Measurements from ENCODE around the gene MAGEF1.

The MAGEF1 gene

GRCh38 chr3:184751204-184752040 lies 39.6 kb upstream of the MAGEF1 start:
- no peak for TF ChIP-seq FOXP2 (optimal IDR thresholded peaks at IDR 0.05; ENCODE audit: borderline replicate concordance, extremely low read depth, extremely low read length, insufficient read depth)
- no peak for TF ChIP-seq POLR2AphosphoS5 (IDR thresholded peaks at IDR 0.05; ENCODE audit: low read depth, low read length)
- no peak for TF ChIP-seq REST (IDR thresholded peaks at IDR 0.05; ENCODE audit: insufficient read depth in 1 of 2, low read depth in 2 of 2, low read length in 2 of 2)

- no peak for TF ChIP-seq SIN3A (IDR thresholded peaks at IDR 0.05; ENCODE audit: borderline replicate concordance, insufficient read depth, low read length)
- no peak for TF ChIP-seq REST (IDR thresholded peaks at IDR 0.05; ENCODE audit: insufficient read depth in 1 of 2, low read depth in 2 of 2, low read length in 2 of 2)
- TF ChIP-seq POLR2AphosphoS5 (IDR thresholded peaks at IDR 0.05; ENCODE audit: low read depth, low read length) = no peak
- no peak for TF ChIP-seq FOXP2 (optimal IDR thresholded peaks at IDR 0.05; ENCODE audit: borderline replicate concordance, extremely low read depth, extremely low read length, insufficient read depth)
- TF ChIP-seq TAF1 (IDR thresholded peaks at IDR 0.05; ENCODE audit: borderline replicate concordance, insufficient read depth, low read length) = no peak
Measured at GRCh38 chr3:184750349-184751083, 38.7 kb upstream of the MAGEF1 start.

- no peak for TF ChIP-seq TAF1 (IDR thresholded peaks at IDR 0.05; ENCODE audit: borderline replicate concordance, insufficient read depth, low read length)
- TF ChIP-seq POLR2AphosphoS5 (IDR thresholded peaks at IDR 0.05; ENCODE audit: low read depth, low read length) = no peak
Measured at GRCh38 chr3:184749168-184749744, 37.4 kb upstream of the MAGEF1 start.

- TF ChIP-seq SIN3A (IDR thresholded peaks at IDR 0.05; ENCODE audit: borderline replicate concordance, insufficient read depth, low read length) (no peak), TAF1 (IDR thresholded peaks at IDR 0.05; ENCODE audit: borderline replicate concordance, insufficient read depth, low read length) (no peak), POLR2AphosphoS5 (IDR thresholded peaks at IDR 0.05; ENCODE audit: low read depth, low read length) (no peak), FOXP2 (optimal IDR thresholded peaks at IDR 0.05; ENCODE audit: borderline replicate concordance, extremely low read depth, extremely low read length, insufficient read depth) (no peak), REST (IDR thresholded peaks at IDR 0.05; ENCODE audit: insufficient read depth in 1 of 2, low read depth in 2 of 2, low read length in 2 of 2) (no peak)
Measured at GRCh38 chr3:184748219-184749135, 36.6 kb upstream of the MAGEF1 start.
